SK-N-SH (cell line): ENCODE results near the gene PELI1. TPM values are rescaled to one million over a fixed set of nuclear protein-coding genes. Genes with fewer than 3 reads are reported as not detected.

Experiments
- CTCF ChIA-PET: fragments of 300-600, 350-600 bp; formaldehyde crosslinking; extraction: SDS; loops from one replicate; lab custom pipeline; 2021; lab: Yijun Ruan, JAX
- POLR2A ChIA-PET: fragments of 350-600 bp; sonication (Branson Sonifier 250); formaldehyde crosslinking; extraction: SDS; loops from one replicate; lab custom pipeline; 2020; ENCODE audit warnings: antibody characterized with exemption, inconsistent platforms; lab: Yijun Ruan, JAX
- DNase-seq: peaks from one replicate; pipeline ENCODE4 v3.0.0; 2012
- H2AFZ ChIP-seq: fragments of 200-600 bp; sonication (generic); 2 replicates; pipeline ENCODE4 v1.8.1; 2016; ENCODE audit warnings: antibody characterized with exemption, mild to moderate bottlenecking, low read depth
- H3F3A ChIP-seq: fragments of 200-600 bp; sonication (generic); replicated peaks from 2 replicates; pipeline ENCODE3; 2016; ENCODE audit warnings: antibody characterized with exemption, mild to moderate bottlenecking; ENCODE audit not compliant: insufficient read depth
- H3K27ac ChIP-seq, 2 experiments: fragments of 200-500 bp in 1 of 2; fragments of 200-600 bp in 1 of 2; sonication (Bioruptor generic) in 1 of 2; sonication (generic), shearing (Covaris generic) in 1 of 2; 2 replicates each; pipeline versions ENCODE4 v1.5.1 to v1.6.1; 2014 to 2016; ENCODE audit warnings: low read depth in 2 of 2, inconsistent platforms in 1 of 2, low read length in 1 of 2, mild to moderate bottlenecking in 1 of 2, mixed read lengths in 1 of 2
- H3K27me3 ChIP-seq: fragments of 200-600 bp; sonication (generic), shearing (Covaris generic); 2 replicates; pipeline ENCODE4 v1.6.1; 2016; ENCODE audit warnings: mixed run types; ENCODE audit not compliant: insufficient read depth
- H3K36me3 ChIP-seq, 2 experiments: fragments of 200-500 bp in 1 of 2; fragments of 200-600 bp in 1 of 2; sonication (Bioruptor generic) in 1 of 2; sonication (generic) in 1 of 2; replicated peaks in 1 of 2; 2 replicates each; pipeline versions ENCODE3 to v1.5.1; 2014 to 2016; ENCODE audit warnings: low read length in 1 of 2, mild to moderate bottlenecking in 1 of 2; ENCODE audit not compliant: insufficient read depth in 2 of 2, control insufficient read depth in 1 of 2
- H3K4me1 ChIP-seq, 2 experiments: fragments of 200-500 bp in 1 of 2; fragments of 200-600 bp in 1 of 2; sonication (Bioruptor generic) in 1 of 2; sonication (generic), shearing (Covaris generic) in 1 of 2; 2 replicates each; pipeline versions ENCODE4 v1.5.1 to v1.6.1; 2014 to 2016; ENCODE audit warnings: low read depth in 1 of 2, low read length in 1 of 2, mixed run types in 1 of 2; ENCODE audit not compliant: insufficient read depth in 2 of 2, control insufficient read depth in 1 of 2
- H3K4me2 ChIP-seq: fragments of 200-600 bp; sonication (generic), shearing (Covaris generic); 2 replicates; pipeline ENCODE4 v1.6.1; 2017; ENCODE audit warnings: mixed run types
- H3K4me3 ChIP-seq, 2 experiments: fragments of 200-500 bp in 1 of 2; fragments of 200-600 bp in 1 of 2; sonication (Bioruptor generic) in 1 of 2; sonication (generic), shearing (Covaris generic) in 1 of 2; 2 replicates each; pipeline versions ENCODE4 v1.5.1 to v1.8.1; 2014 to 2016; ENCODE audit warnings: low read depth in 2 of 2, inconsistent platforms in 1 of 2, low read length in 1 of 2, mild to moderate bottlenecking in 1 of 2, mixed read lengths in 1 of 2, moderate library complexity in 1 of 2
- H3K79me2 ChIP-seq: fragments of 200-600 bp; sonication (generic); 2 replicates; pipeline ENCODE4 v1.8.1; 2017; ENCODE audit warnings: mild to moderate bottlenecking; ENCODE audit not compliant: insufficient read depth
- H3K9ac ChIP-seq: fragments of 200-600 bp; sonication (generic); 2 replicates; pipeline ENCODE4 v1.6.1; 2017; ENCODE audit warnings: mixed run types
- H3K9me2 ChIP-seq: fragments of 200-600 bp; sonication (generic); 2 replicates; pipeline ENCODE4 v1.6.1; 2017; ENCODE audit warnings: mixed run types
- H3K9me3 ChIP-seq: fragments of 200-600 bp; sonication (generic); 2 replicates; pipeline ENCODE4 v1.6.1; 2017; ENCODE audit warnings: mixed run types, mild to moderate bottlenecking, moderate library complexity
- H4K20me1 ChIP-seq: fragments of 200-600 bp; sonication (generic); 2 replicates; pipeline ENCODE4 v1.6.1; 2017; ENCODE audit warnings: mild to moderate bottlenecking, mixed run types; ENCODE audit not compliant: insufficient read depth
- CTCF ChIP-seq: fragments of 200-600 bp; sonication (generic); IDR thresholded peaks from 2 replicates; pipeline ENCODE4 v1.6.1; 2017; ENCODE audit warnings: antibody characterized with exemption, mild to moderate bottlenecking, moderate library complexity
- FOSL2 ChIP-seq: IDR thresholded peaks from 2 replicates; pipeline ENCODE4 v1.4.0; 2012; ENCODE audit warnings: low read depth, mild to moderate bottlenecking, moderate library complexity, borderline replicate concordance
- FOXJ3 ChIP-seq: sonication (generic); formaldehyde crosslinking; IDR thresholded peaks from 2 replicates; pipeline ENCODE4 v1.5.1; 2020; ENCODE audit warnings: mild to moderate bottlenecking, missing genetic modification reagents
- GABPA ChIP-seq: IDR thresholded peaks from 2 replicates; pipeline ENCODE4 v1.4.0; 2012; ENCODE audit warnings: low read depth, mild to moderate bottlenecking
- GATA2 ChIP-seq: sonication (generic); formaldehyde crosslinking; IDR thresholded peaks from 2 replicates; pipeline ENCODE4 v1.5.0; 2020; ENCODE audit warnings: mild to moderate bottlenecking, missing genetic modification reagents
- IRF3 ChIP-seq: fragments of 150-350 bp; IDR thresholded peaks from 2 replicates; pipeline ENCODE4 v1.6.1; 2016; ENCODE audit warnings: mild to moderate bottlenecking, low read depth, low read length
- PBX3 ChIP-seq: IDR thresholded peaks from 2 replicates; pipeline ENCODE4; 2012
- POLR2AphosphoS5 ChIP-seq: IDR thresholded peaks from 2 replicates; pipeline ENCODE4 v1.6.1; 2012; ENCODE audit warnings: low read depth, low read length
- RAD21 ChIP-seq: IDR thresholded peaks from 2 replicates; pipeline ENCODE4 v1.6.1; 2012; ENCODE audit warnings: mild to moderate bottlenecking, low read length
- RCOR1 ChIP-seq: fragments of 150-350 bp; IDR thresholded peaks from 2 replicates; pipeline ENCODE4 v1.6.1; 2017; ENCODE audit warnings: antibody characterized with exemption, low read length
- REST ChIP-seq: IDR thresholded peaks from 2 replicates; pipeline ENCODE4 v1.6.1; 2012; ENCODE audit warnings: mild to moderate bottlenecking, low read depth, low read length, moderate library complexity
- RXRA ChIP-seq: IDR thresholded peaks from 2 replicates; pipeline ENCODE4 v1.4.0; 2012; ENCODE audit warnings: low read depth, mild to moderate bottlenecking, borderline replicate concordance
- TEAD4 ChIP-seq: IDR thresholded peaks from 2 replicates; pipeline ENCODE4 v1.4.0; 2012; ENCODE audit warnings: mild to moderate bottlenecking, borderline replicate concordance; ENCODE audit not compliant: insufficient read depth
- USF2 ChIP-seq: fragments of 150-350 bp; IDR thresholded peaks from 2 replicates; pipeline ENCODE4 v1.6.1; 2017; ENCODE audit warnings: antibody characterized with exemption, low read length, low read depth, borderline replicate concordance
- WGBS: methylation state at CpG from one replicate; pipeline ENCODE4 v1.1.6; 2017; ENCODE audit warnings: low lambda C conversion rate; 5-methylcytosine and 5-hydroxymethylcytosine counted together
- polyA plus RNA-seq, 3 experiments: library from polyadenylated mRNA; depleted of rRNA; stranded (reverse); fragments of >200 nt; gene quantifications; 2 replicates each; pipeline ENCODE4 v1.2.3, GENCODE V29; 2012

The PELI1 gene
- polyA plus RNA-seq, 1 of the 3 experiments (the other 2 are of a cell fraction), result 4.2 TPM

- TF ChIP-seq RCOR1 (no peak), REST (no peak), PBX3 (no peak)
Observed at GRCh38 chr2:64111426-64111825, 32.8 kb downstream of the PELI1 start (continued).

- Histone ChIP-seq H3K4me2 (no peak overlapping the region), H3K36me3 (peaks cover 6 to 9% of the 10 kb centered on the region in 2 experiments), H3K79me2 (peaks cover 36% of the 10 kb centered on the region), H3K9ac (no peak overlapping the region), H3K4me3 (no peak overlapping the region), H3F3A (peaks cover 21% of the 10 kb centered on the region), H3K9me3 (no peaks in the 10 kb centered on the region), H3K27ac (no peak overlapping the region), H3K9me2 (no peaks in the 10 kb centered on the region)
- DNase-seq, result no peak
- POLR2A ChIA-PET, result no interaction called here
- WGBS, result 100% methylated on average over 2 of the region's 3 CpGs
- no peak for TF ChIP-seq FOSL2
- TF ChIP-seq CTCF, result no peak
- TF ChIP-seq FOXJ3 (CRISPR knock-in tag), result no peak
- TF ChIP-seq, all 33 proteins: peak for 0
- Histone ChIP-seq H2AFZ (no peak overlapping the region), H3K4me1 (peaks cover 3 to 16% of the 10 kb centered on the region in 2 experiments; a peak in 2 of 4 replicates), H3K27me3 (no peaks in the 10 kb centered on the region), H4K20me1 (no peaks in the 10 kb centered on the region)
- CTCF ChIA-PET, result interaction anchor here (0.8 kb wide), 1 partner anchor 377 kb away, joined by 3 read pairs; no protein-coding TSS in a partner anchor
Observed at GRCh38 chr2:64108666-64109241, 35.5 kb downstream of the PELI1 start.

- Histone ChIP-seq H3K4me2 (no peak overlapping the region), H4K20me1 (no peaks in the 10 kb centered on the region), H3K27me3 (no peaks in the 10 kb centered on the region), H3F3A (peaks cover 17% of the 10 kb centered on the region), H3K4me1 (peaks cover 4 to 14% of the 10 kb centered on the region in 2 experiments; a peak in 3 of 4 replicates), H3K79me2 (peaks cover 15% of the 10 kb centered on the region; the same call in 1 of the 2 replicates), H3K4me3 (no peak overlapping the region), H3K9me2 (no peaks in the 10 kb centered on the region), H3K9me3 (no peaks in the 10 kb centered on the region), H2AFZ (no peak overlapping the region), H3K27ac (0 out of 4 replicates have a peak overlapping the region, but pooled peaks of 1 of the 2 experiments have one; percentile 13), H3K9ac (no peak overlapping the region), H3K36me3 (peaks cover 6 to 9% of the 10 kb centered on the region in 2 experiments)
- POLR2A ChIA-PET, result no interaction called here
- no peak for DNase-seq
- CTCF ChIA-PET, result interaction anchor here (1.2 to 1.7 kb wide), 3 partner anchors 9 to 224 kb away, joined by 3 to 7 read pairs (median 3); no protein-coding TSS in a partner anchor
- 92% methylated on average over 3 of the region's 3 CpGs for WGBS
- TF ChIP-seq POLR2AphosphoS5 (no peak), FOXJ3 (CRISPR knock-in tag) (no peak), USF2 (no peak), GABPA (no peak), RXRA (no peak), IRF3 (no peak), GATA2 (CRISPR knock-in tag) (no peak), TEAD4 (no peak), RAD21 (no peak)
Observed at GRCh38 chr2:64106481-64106880, 37.7 kb downstream of the PELI1 start.
